Neuronal stem cell (in vitro differentiated cells): ENCODE measurements around the gene PDXP.

Experiments used
- DNase-seq: peaks from one replicate; pipeline ENCODE4 v3.0.0-alpha.2; 2013; ENCODE audit warnings: low spot score
- H2AFZ ChIP-seq: one replicate; pipeline ENCODE4 v1.6.1; 2013; ENCODE audit warnings: mild to moderate bottlenecking, low read length, inconsistent platforms
- H2AK5ac ChIP-seq: 2 replicates; pipeline ENCODE4 v1.6.1; 2013; ENCODE audit warnings: low read depth, mild to moderate bottlenecking, inconsistent platforms, low read length, moderate library complexity, mixed read lengths
- H2BK120ac ChIP-seq: 2 replicates; pipeline ENCODE4 v1.6.1; 2013; ENCODE audit warnings: low read depth, mild to moderate bottlenecking, inconsistent platforms, low read length, moderate library complexity, mixed read lengths
- H2BK12ac ChIP-seq: one replicate; pipeline ENCODE4 v1.6.1; 2013; ENCODE audit warnings: low read length, inconsistent platforms
- H2BK15ac ChIP-seq: 2 replicates; pipeline ENCODE4 v1.6.1; 2013; ENCODE audit warnings: mild to moderate bottlenecking, low read length, inconsistent platforms, mixed read lengths
- H2BK5ac ChIP-seq: one replicate; pipeline ENCODE4 v1.6.1; 2013; ENCODE audit warnings: inconsistent platforms, mild to moderate bottlenecking, low read length, moderate library complexity
- H3K14ac ChIP-seq: one replicate; pipeline ENCODE4 v1.6.1; 2013; ENCODE audit warnings: low read length, inconsistent platforms
- H3K18ac ChIP-seq: 2 replicates; pipeline ENCODE4 v1.6.1; 2013; ENCODE audit warnings: low read length, inconsistent platforms
- H3K23ac ChIP-seq: 2 replicates; pipeline ENCODE4 v1.6.1; 2013; ENCODE audit warnings: low read depth, mild to moderate bottlenecking, mixed read lengths, low read length, inconsistent platforms; ENCODE audit not compliant: poor library complexity
- H3K27ac ChIP-seq: replicated peaks from 3 replicates; pipeline ENCODE4 v1.5.1; 2013; ENCODE audit warnings: low read length, inconsistent platforms
- H3K27me3 ChIP-seq, 3 experiments: 2 replicates each; pipeline ENCODE4 v1.6.1; 2013; ENCODE audit warnings: low read length in 3 of 3, mild to moderate bottlenecking in 2 of 3, inconsistent platforms in 1 of 3, low read depth in 1 of 3, mixed read lengths in 1 of 3, moderate library complexity in 1 of 3; ENCODE audit not compliant: control insufficient read depth in 3 of 3, insufficient read depth in 3 of 3
- H3K36me3 ChIP-seq, 2 donors: replicated peaks in 1 of 2; 2 replicates each; pipeline ENCODE4 v1.6.1; 2013; ENCODE audit warnings: low read length in 2 of 2; ENCODE audit not compliant: control insufficient read depth in 2 of 2, insufficient read depth in 2 of 2
- H3K4ac ChIP-seq: 2 replicates; pipeline ENCODE4 v1.6.1; 2013; ENCODE audit warnings: inconsistent platforms, mild to moderate bottlenecking, low read length, moderate library complexity
- H3K4me1 ChIP-seq, 2 donors: 1 replicate in 1 of 2; 2 replicates in 1 of 2; pipeline ENCODE4 v1.6.1; 2013; ENCODE audit warnings: low read length in 2 of 2, low read depth in 1 of 2; ENCODE audit not compliant: control insufficient read depth in 2 of 2, insufficient read depth in 1 of 2
- H3K4me2 ChIP-seq: one replicate; pipeline ENCODE4 v1.6.1; 2013; ENCODE audit warnings: mild to moderate bottlenecking, low read length, inconsistent platforms; ENCODE audit not compliant: insufficient read depth, poor library complexity, severe bottlenecking
- H3K4me3 ChIP-seq, 2 donors: 2 replicates each; pipeline ENCODE4 v1.5.1; 2013; ENCODE audit warnings: low read length in 2 of 2, mild to moderate bottlenecking in 2 of 2, inconsistent platforms in 1 of 2, moderate library complexity in 1 of 2
- H3K79me1 ChIP-seq: one replicate; pipeline ENCODE4 v1.6.1; 2013; ENCODE audit warnings: low read depth, mild to moderate bottlenecking, inconsistent platforms, low read length, moderate library complexity
- H3K9ac ChIP-seq: one replicate; pipeline ENCODE4 v1.6.1; 2013; ENCODE audit warnings: mild to moderate bottlenecking, low read depth, low read length, inconsistent platforms; ENCODE audit not compliant: poor library complexity
- H3K9me3 ChIP-seq, 2 donors: replicated peaks in 1 of 2; 2 replicates each; pipeline versions ENCODE3 to v1.6.1; 2013; ENCODE audit warnings: low read length in 2 of 2, mild to moderate bottlenecking in 2 of 2, inconsistent platforms in 1 of 2, low read depth in 1 of 2, mixed read lengths in 1 of 2, moderate library complexity in 1 of 2; ENCODE audit not compliant: control insufficient read depth in 2 of 2, insufficient read depth in 1 of 2
- H4K8ac ChIP-seq: one replicate; pipeline ENCODE4 v1.6.1; 2013; ENCODE audit warnings: low read depth, mild to moderate bottlenecking, inconsistent platforms, low read length, moderate library complexity
- H4K91ac ChIP-seq: one replicate; pipeline ENCODE4 v1.6.1; 2013; ENCODE audit warnings: low read length, low read depth, mild to moderate bottlenecking, inconsistent platforms; ENCODE audit not compliant: poor library complexity
- whole genome bisulfite sequencing, 2 donors: extraction: QIAGEN DNeasy Blood & Tissue Kit; methylation state at CpG; one replicate each; pipeline ENCODE4 v1.1.7; 2013; ENCODE audit warnings: missing lambda C conversion rate in 2 of 2, mixed read lengths in 1 of 2; ENCODE audit not compliant: insufficient read length in 2 of 2, insufficient replicate concordance in 1 of 2; ENCODE audit errors: extremely low coverage in 2 of 2; 5-methylcytosine and 5-hydroxymethylcytosine counted together

The PDXP gene

GRCh38 chr22:37663521-37664140 lies 5.1 kb downstream of the PDXP start:
- Histone ChIP-seq H3K23ac (no peak overlapping the region), H3K4me1 (peaks cover 8 to 16% of the 10 kb centered on the region in 2 donors), H3K4me2 (no peak overlapping the region), H3K79me1 (peaks cover 23% of the 10 kb centered on the region), H3K4ac (no peak overlapping the region), H2BK15ac (no peak overlapping the region), H3K14ac (no peak overlapping the region), H3K18ac (no peak overlapping the region), H4K8ac (no peak overlapping the region), H3K27me3 (no peaks in the 10 kb centered on the region), H3K9me3 (no peaks in the 10 kb centered on the region), H3K9ac (no peak overlapping the region), H3K4me3 (no peak overlapping the region), H3K27ac (no peak overlapping the region), H2BK12ac (no peak overlapping the region), H2BK5ac (no peak overlapping the region), H3K36me3 (peaks cover 20 to 58% of the 10 kb centered on the region in 2 donors), H2AK5ac (no peak overlapping the region), H4K91ac (no peak overlapping the region), H2BK120ac (no peak overlapping the region), H2AFZ (no peak overlapping the region)
- DNase-seq, result no peak
- WGBS, 2 donors, result no CpG with 5 or more reads among the region's 16 CpGs

GRCh38 chr22:37664249-37665101 lies 6.0 kb downstream of the PDXP start:
- Histone ChIP-seq H3K4me1 (peaks cover 6 to 15% of the 10 kb centered on the region in 2 donors), H2BK15ac (no peak overlapping the region), H3K9me3 (no peaks in the 10 kb centered on the region), H2BK120ac (no peak overlapping the region), H4K91ac (no peak overlapping the region), H3K14ac (no peak overlapping the region), H3K79me1 (peaks cover 18% of the 10 kb centered on the region), H4K8ac (no peak overlapping the region), H2AFZ (no peak overlapping the region), H3K23ac (no peak overlapping the region), H3K9ac (no peak overlapping the region), H3K4me3 (no peak overlapping the region), H2BK12ac (no peak overlapping the region), H2BK5ac (peak overlapping the region; percentile 26), H3K4ac (no peak overlapping the region), H3K4me2 (no peak overlapping the region), H3K27ac (no peak overlapping the region), H2AK5ac (no peak overlapping the region), H3K36me3 (peaks cover 20 to 62% of the 10 kb centered on the region in 2 donors), H3K18ac (no peak overlapping the region), H3K27me3 (no peaks in the 10 kb centered on the region)
- no CpG with 5 or more reads among the region's 16 CpGs for WGBS, 2 donors
- no peak for DNase-seq

GRCh38 chr22:37665487-37665886 lies 7.0 kb downstream of the PDXP start:
- Histone ChIP-seq H3K36me3 (peaks cover 20 to 61% of the 10 kb centered on the region in 2 donors), H2AFZ (no peak overlapping the region), H3K4me1 (peaks cover 3 to 7% of the 10 kb centered on the region in 2 donors), H2BK15ac (no peak overlapping the region), H2BK12ac (no peak overlapping the region), H3K9ac (no peak overlapping the region), H3K27me3 (no peaks in the 10 kb centered on the region), H3K9me3 (no peaks in the 10 kb centered on the region), H3K18ac (no peak overlapping the region), H3K27ac (peak overlapping the region; percentile 12), H3K79me1 (peaks cover 15% of the 10 kb centered on the region), H3K23ac (peak overlapping the region; percentile 55), H4K91ac (no peak overlapping the region), H2AK5ac (peak overlapping the region; percentile 46), H2BK120ac (no peak overlapping the region), H2BK5ac (peak overlapping the region; percentile 26), H3K4me2 (no peak overlapping the region), H3K14ac (no peak overlapping the region), H4K8ac (no peak overlapping the region), H3K4ac (no peak overlapping the region), H3K4me3 (no peak overlapping the region)
- WGBS, 2 donors, result no CpG with 5 or more reads among the region's 24 CpGs
- DNase-seq, result no peak

GRCh38 chr22:37669586-37669985 lies 11.1 kb downstream of the PDXP start:
- peaks cover 15% of the 10 kb centered on the region for H3K79me1 ChIP-seq
- H2BK120ac ChIP-seq, result no peak overlapping the region
- H2BK12ac ChIP-seq, result no peak overlapping the region
- H3K18ac ChIP-seq, result no peak overlapping the region
- no peak overlapping the region for H2AFZ ChIP-seq
- H3K36me3 ChIP-seq, result peaks cover 16 to 38% of the 10 kb centered on the region in 2 donors
- no peak overlapping the region for H3K9ac ChIP-seq
- no peak overlapping the region for H3K27ac ChIP-seq
- no peak overlapping the region for H2BK15ac ChIP-seq
- H3K4me1 ChIP-seq, result peaks cover 0 to 1% of the 10 kb centered on the region in 2 donors
- no peak overlapping the region for H3K4ac ChIP-seq
- H3K4me3 ChIP-seq, result no peak overlapping the region
- H3K9me3 ChIP-seq, result no peaks in the 10 kb centered on the region
- WGBS, 2 donors, result no CpG with 5 or more reads among the region's 6 CpGs
- H3K14ac ChIP-seq, result no peak overlapping the region
- H3K4me2 ChIP-seq, result no peak overlapping the region
- no peak overlapping the region for H3K23ac ChIP-seq
- DNase-seq, result no peak
- no peak overlapping the region for H2BK5ac ChIP-seq
- no peak overlapping the region for H4K8ac ChIP-seq
- no peaks in the 10 kb centered on the region for H3K27me3 ChIP-seq
- no peak overlapping the region for H4K91ac ChIP-seq
- no peak overlapping the region for H2AK5ac ChIP-seq
